ENCODE measurements around the gene MEPE. TPM values are rescaled to one million over a fixed set of nuclear protein-coding genes. Genes with fewer than 3 reads are reported as not detected.

Gene MEPE
- total RNA-seq, 1 experiment from 2014 or later = not detected

- CTCF ChIA-PET = interaction anchor here (0.6 kb wide), 1 partner anchor 12 kb away, joined by 4 read pairs; no protein-coding TSS in a partner anchor
Observed at GRCh38 chr4:87865288-87865687, 32.5 kb downstream of the MEPE start.

GRCh38 chr4:87865960-87866598, 33.3 kb downstream of the MEPE start:
- Mint-ChIP-seq H3K27me3 (ENCODE audit: low read depth) (peaks cover 21% of the 10 kb centered on the region), H3K9me3 (peaks cover 17% of the 10 kb centered on the region), H3K4me1 (peaks cover 44% of the 10 kb centered on the region), H3K4me3 (peak overlapping the region; percentile 51), H3K36me3 (peaks cover 38% of the 10 kb centered on the region), H3K27ac (peak overlapping the region; percentile 94)
- POLR2A ChIA-PET = no interaction called here
- peak; percentile 35 for DNase-seq (ENCODE audit: low spot score)
- CTCF ChIA-PET = no interaction called here
- ATAC-seq = peak; percentile 84
- TF ChIP-seq SP1 (CRISPR knock-in tag; conservative IDR thresholded peaks at IDR 0.05) (no peak), CTCF (IDR thresholded peaks at IDR 0.05) (no peak), ZNF121 (CRISPR knock-in tag; IDR thresholded peaks at IDR 0.05) (no peak), EMX1 (CRISPR knock-in tag; IDR thresholded peaks at IDR 0.05) (no peak), NR2C2 (CRISPR knock-in tag; IDR thresholded peaks at IDR 0.05) (no peak), GRHL2 (CRISPR knock-in tag; IDR thresholded peaks at IDR 0.05; ENCODE audit: insufficient replicate concordance, severe bottlenecking) (no peak), GABPB1 (CRISPR knock-in tag; IDR thresholded peaks at IDR 0.05) (peak; percentile 61; the same call in 1 of the 2 replicates)
- TF ChIP-seq, protein P1, sequence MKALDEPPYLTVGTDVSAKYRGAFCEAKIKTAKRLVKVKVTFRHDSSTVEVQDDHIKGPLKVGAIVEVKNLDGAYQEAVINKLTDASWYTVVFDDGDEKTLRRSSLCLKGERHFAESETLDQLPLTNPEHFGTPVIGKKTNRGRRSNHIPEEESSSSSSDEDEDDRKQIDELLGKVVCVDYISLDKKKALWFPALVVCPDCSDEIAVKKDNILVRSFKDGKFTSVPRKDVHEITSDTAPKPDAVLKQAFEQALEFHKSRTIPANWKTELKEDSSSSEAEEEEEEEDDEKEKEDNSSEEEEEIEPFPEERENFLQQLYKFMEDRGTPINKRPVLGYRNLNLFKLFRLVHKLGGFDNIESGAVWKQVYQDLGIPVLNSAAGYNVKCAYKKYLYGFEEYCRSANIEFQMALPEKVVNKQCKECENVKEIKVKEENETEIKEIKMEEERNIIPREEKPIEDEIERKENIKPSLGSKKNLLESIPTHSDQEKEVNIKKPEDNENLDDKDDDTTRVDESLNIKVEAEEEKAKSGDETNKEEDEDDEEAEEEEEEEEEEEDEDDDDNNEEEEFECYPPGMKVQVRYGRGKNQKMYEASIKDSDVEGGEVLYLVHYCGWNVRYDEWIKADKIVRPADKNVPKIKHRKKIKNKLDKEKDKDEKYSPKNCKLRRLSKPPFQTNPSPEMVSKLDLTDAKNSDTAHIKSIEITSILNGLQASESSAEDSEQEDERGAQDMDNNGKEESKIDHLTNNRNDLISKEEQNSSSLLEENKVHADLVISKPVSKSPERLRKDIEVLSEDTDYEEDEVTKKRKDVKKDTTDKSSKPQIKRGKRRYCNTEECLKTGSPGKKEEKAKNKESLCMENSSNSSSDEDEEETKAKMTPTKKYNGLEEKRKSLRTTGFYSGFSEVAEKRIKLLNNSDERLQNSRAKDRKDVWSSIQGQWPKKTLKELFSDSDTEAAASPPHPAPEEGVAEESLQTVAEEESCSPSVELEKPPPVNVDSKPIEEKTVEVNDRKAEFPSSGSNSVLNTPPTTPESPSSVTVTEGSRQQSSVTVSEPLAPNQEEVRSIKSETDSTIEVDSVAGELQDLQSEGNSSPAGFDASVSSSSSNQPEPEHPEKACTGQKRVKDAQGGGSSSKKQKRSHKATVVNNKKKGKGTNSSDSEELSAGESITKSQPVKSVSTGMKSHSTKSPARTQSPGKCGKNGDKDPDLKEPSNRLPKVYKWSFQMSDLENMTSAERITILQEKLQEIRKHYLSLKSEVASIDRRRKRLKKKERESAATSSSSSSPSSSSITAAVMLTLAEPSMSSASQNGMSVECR (CRISPR knock-in tag; IDR thresholded peaks at IDR 0.05; ENCODE audit: borderline replicate concordance) = no peak
- TF ChIP-seq, protein P2, sequence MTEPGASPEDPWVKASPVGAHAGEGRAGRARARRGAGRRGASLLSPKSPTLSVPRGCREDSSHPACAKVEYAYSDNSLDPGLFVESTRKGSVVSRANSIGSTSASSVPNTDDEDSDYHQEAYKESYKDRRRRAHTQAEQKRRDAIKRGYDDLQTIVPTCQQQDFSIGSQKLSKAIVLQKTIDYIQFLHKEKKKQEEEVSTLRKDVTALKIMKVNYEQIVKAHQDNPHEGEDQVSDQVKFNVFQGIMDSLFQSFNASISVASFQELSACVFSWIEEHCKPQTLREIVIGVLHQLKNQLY (CRISPR knock-in tag; IDR thresholded peaks at IDR 0.05) = no peak

More at GRCh38 chr4:87865288-87865687, 32.5 kb downstream of the MEPE start:
- peak overlapping the region; percentile 51 for H3K4me3 Mint-ChIP-seq
- POLR2A ChIA-PET = interaction anchor here (0.5 kb wide), 1 partner anchor 914 kb away, joined by 3 read pairs; no protein-coding TSS in a partner anchor
- H3K9me3 Mint-ChIP-seq = peaks cover 20% of the 10 kb centered on the region
- no peak for ATAC-seq
- peaks cover 38% of the 10 kb centered on the region for H3K36me3 Mint-ChIP-seq
- peaks cover 21% of the 10 kb centered on the region for H3K27me3 Mint-ChIP-seq (ENCODE audit: low read depth)
- H3K4me1 Mint-ChIP-seq = peaks cover 44% of the 10 kb centered on the region
- no peak for TF ChIP-seq SOX15 (CRISPR knock-in tag; IDR thresholded peaks at IDR 0.05)
- no peak for TF ChIP-seq CREB1 (CRISPR knock-in tag; IDR thresholded peaks at IDR 0.05)
- TF ChIP-seq TEAD4 (CRISPR knock-in tag; IDR thresholded peaks at IDR 0.05) = no peak
- TF ChIP-seq, protein P3, sequence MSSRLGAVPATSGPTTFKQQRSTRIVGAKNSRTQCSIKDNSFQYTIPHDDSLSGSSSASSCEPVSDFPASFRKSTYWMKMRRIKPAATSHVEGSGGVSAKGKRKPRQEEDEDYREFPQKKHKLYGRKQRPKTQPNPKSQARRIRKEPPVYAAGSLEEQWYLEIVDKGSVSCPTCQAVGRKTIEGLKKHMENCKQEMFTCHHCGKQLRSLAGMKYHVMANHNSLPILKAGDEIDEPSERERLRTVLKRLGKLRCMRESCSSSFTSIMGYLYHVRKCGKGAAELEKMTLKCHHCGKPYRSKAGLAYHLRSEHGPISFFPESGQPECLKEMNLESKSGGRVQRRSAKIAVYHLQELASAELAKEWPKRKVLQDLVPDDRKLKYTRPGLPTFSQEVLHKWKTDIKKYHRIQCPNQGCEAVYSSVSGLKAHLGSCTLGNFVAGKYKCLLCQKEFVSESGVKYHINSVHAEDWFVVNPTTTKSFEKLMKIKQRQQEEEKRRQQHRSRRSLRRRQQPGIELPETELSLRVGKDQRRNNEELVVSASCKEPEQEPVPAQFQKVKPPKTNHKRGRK (CRISPR knock-in tag; IDR thresholded peaks at IDR 0.05; ENCODE audit: borderline replicate concordance) = no peak
- no peak for TF ChIP-seq ZNF281 (CRISPR knock-in tag; IDR thresholded peaks at IDR 0.05)
- TF ChIP-seq EMX1 (CRISPR knock-in tag; IDR thresholded peaks at IDR 0.05) = no peak
- no peak for TF ChIP-seq PREB (CRISPR knock-in tag; IDR thresholded peaks at IDR 0.05; ENCODE audit: borderline replicate concordance)
- no peak for TF ChIP-seq GTF2I (CRISPR knock-in tag; conservative IDR thresholded peaks at IDR 0.05)
- TF ChIP-seq ZMAT4 (CRISPR knock-in tag; IDR thresholded peaks at IDR 0.05) = no peak
- TF ChIP-seq PRRX2 (CRISPR knock-in tag; IDR thresholded peaks at IDR 0.05) = no peak
- TF ChIP-seq NR2C2 (CRISPR knock-in tag; IDR thresholded peaks at IDR 0.05) = no peak
- TF ChIP-seq ZNF396 (CRISPR knock-in tag; IDR thresholded peaks at IDR 0.05; ENCODE audit: borderline replicate concordance) = no peak
- no peak for DNase-seq (ENCODE audit: low spot score)
- H3K27ac Mint-ChIP-seq = peak overlapping the region; percentile 94

All from WTC11 (cell line).